GM12801 (cell line): ENCODE results near the gene TFF2.

ENCODE experiments used
- CTCF ChIP-seq: IDR thresholded peaks from one replicate; pipeline ENCODE4 v1.5.1; 2011; ENCODE audit warnings: control low read depth; ENCODE audit not compliant: insufficient read length; ENCODE audit errors: extremely low read depth

Gene TFF2

GRCh38 chr21:42319851-42320572 lies 30.8 kb downstream of the TFF2 start:
- no peak for TF ChIP-seq CTCF

GRCh38 chr21:42319376-42319775 lies 31.4 kb downstream of the TFF2 start:
- TF ChIP-seq CTCF = no peak

- no peak for TF ChIP-seq CTCF
Observed at GRCh38 chr21:42317826-42318746, 32.7 kb downstream of the TFF2 start.

GRCh38 chr21:42317341-42317741 lies 33.5 kb downstream of the TFF2 start:
- no peak for TF ChIP-seq CTCF

- TF ChIP-seq CTCF = no peak
Observed at GRCh38 chr21:42316891-42317290, 33.9 kb downstream of the TFF2 start.

- TF ChIP-seq CTCF = no peak
Observed at GRCh38 chr21:42315296-42315891, 35.4 kb downstream of the TFF2 start, which contains the start of gene TFF3. TSS of gene TFF3 (minus strand) at chr21:42315409. CDS start at chr21:42315374, 35 bp downstream.
